ENCODE measurements around the gene SCAMP5.

Gene SCAMP5

GRCh38 chr15:74995182-74995778, at the start of gene SCAMP5:
Gene SCAMP5, plus strand, starts transcription at chr15:74995563. Its CDS starts 16,277 bp downstream, at chr15:75011840.
- Mint-ChIP-seq H3K27me3 (peaks cover 43% of the 10 kb centered on the region), H3K36me3 (ENCODE audit: low read depth) (peaks cover 1% of the 10 kb centered on the region), H3K27ac (no peak within 1 kb of the TSS), H3K4me1 (peaks cover 23% of the 10 kb centered on the region), H3K9me3 (no peaks in the 10 kb centered on the region), H3K4me3 (peak within 1 kb of the TSS; percentile 82)
- ATAC-seq (peak; percentile 95), DNase-seq (peak; percentile 93)

- DNase-seq (peak; percentile 80), ATAC-seq (peak; percentile 67)
- H3K9me3 Mint-ChIP-seq, result no peaks in the 10 kb centered on the region
- H3K27me3 Mint-ChIP-seq, result peaks cover 3% of the 10 kb centered on the region
- H3K4me1 Mint-ChIP-seq, result peaks cover 12% of the 10 kb centered on the region
- no peak overlapping the region for H3K4me3 Mint-ChIP-seq
- no peaks in the 10 kb centered on the region for H3K36me3 Mint-ChIP-seq (ENCODE audit: low read depth)
- no peak overlapping the region for H3K27ac Mint-ChIP-seq
These were observed 45.1 kb upstream of the SCAMP5 start for GRCh38 chr15:74950078-74950908.

DNA sequence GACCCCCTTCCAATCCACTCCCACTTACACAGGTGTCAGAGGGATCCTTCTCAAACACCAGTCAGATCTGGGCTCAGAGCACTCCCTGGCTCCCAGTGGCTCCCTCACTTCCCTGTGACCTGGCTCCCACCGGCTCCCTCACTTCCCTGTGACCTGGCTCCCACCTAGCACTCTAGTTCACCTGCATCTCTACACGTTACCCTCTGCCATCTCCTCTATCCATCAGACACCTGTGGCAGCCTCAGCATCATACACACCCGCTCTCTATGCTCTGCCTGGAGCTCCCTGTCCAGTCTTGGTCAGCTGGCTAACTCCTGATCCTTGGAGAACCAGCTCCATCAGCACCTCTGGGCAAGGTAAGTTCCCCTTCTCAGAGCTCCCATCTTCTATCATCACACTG, 44.4 kb upstream of the SCAMP5 start:
- no peak for ATAC-seq
- Mint-ChIP-seq H3K27ac (no peak overlapping the region), H3K4me1 (peaks cover 17% of the 10 kb centered on the region), H3K27me3 (peaks cover 3% of the 10 kb centered on the region), H3K36me3 (ENCODE audit: low read depth) (no peaks in the 10 kb centered on the region), H3K4me3 (no peak overlapping the region), H3K9me3 (no peaks in the 10 kb centered on the region)
- no peak for DNase-seq

- no peaks in the 10 kb centered on the region for H3K36me3 Mint-ChIP-seq (ENCODE audit: low read depth)
- no peak overlapping the region for H3K27ac Mint-ChIP-seq
- peaks cover 24% of the 10 kb centered on the region for H3K27me3 Mint-ChIP-seq
- ATAC-seq (no peak), DNase-seq (no peak)
- H3K4me1 Mint-ChIP-seq, result peaks cover 40% of the 10 kb centered on the region
- H3K9me3 Mint-ChIP-seq, result no peaks in the 10 kb centered on the region
- peak overlapping the region; percentile 74 for H3K4me3 Mint-ChIP-seq
These were observed 40.8 kb upstream of the SCAMP5 start for GRCh38 chr15:74954515-74954914.

DNA sequence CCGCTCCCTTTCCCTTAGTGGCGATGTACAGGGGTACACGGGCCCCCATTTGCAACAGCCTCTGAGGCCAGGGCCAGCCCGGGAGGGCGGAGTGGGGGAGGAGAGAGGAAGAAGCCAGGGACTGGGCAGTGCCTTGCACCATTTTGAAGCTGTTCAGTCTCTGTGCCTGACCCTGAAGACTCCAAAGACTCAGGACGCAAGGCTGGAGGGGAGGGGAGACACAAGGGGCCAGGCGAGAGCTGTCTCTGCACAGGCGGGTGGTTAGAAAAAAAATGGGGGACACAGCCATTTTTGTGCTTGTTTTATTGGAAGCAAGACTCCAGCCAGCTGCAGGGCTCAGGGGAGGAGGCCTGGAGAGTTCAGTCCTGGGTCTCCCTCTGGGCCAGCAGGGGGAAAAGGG, 40.3 kb upstream of the SCAMP5 start:
- H3K36me3 Mint-ChIP-seq (ENCODE audit: low read depth), result no peaks in the 10 kb centered on the region
- DNase-seq (no peak), ATAC-seq (no peak)
- H3K27ac Mint-ChIP-seq, result no peak overlapping the region
- H3K27me3 Mint-ChIP-seq, result peaks cover 29% of the 10 kb centered on the region
- H3K9me3 Mint-ChIP-seq, result no peaks in the 10 kb centered on the region
- peak overlapping the region; percentile 74 for H3K4me3 Mint-ChIP-seq
- peaks cover 45% of the 10 kb centered on the region for H3K4me1 Mint-ChIP-seq

- Mint-ChIP-seq H3K9me3 (no peaks in the 10 kb centered on the region), H3K4me3 (peak overlapping the region; percentile 74), H3K4me1 (peaks cover 52% of the 10 kb centered on the region), H3K27ac (no peak overlapping the region), H3K36me3 (ENCODE audit: low read depth) (no peaks in the 10 kb centered on the region), H3K27me3 (peaks cover 31% of the 10 kb centered on the region)
- DNase-seq (peak; percentile 76), ATAC-seq (peak; percentile 15)
These were observed 39.3 kb upstream of the SCAMP5 start for GRCh38 chr15:74955796-74956647.

DNA sequence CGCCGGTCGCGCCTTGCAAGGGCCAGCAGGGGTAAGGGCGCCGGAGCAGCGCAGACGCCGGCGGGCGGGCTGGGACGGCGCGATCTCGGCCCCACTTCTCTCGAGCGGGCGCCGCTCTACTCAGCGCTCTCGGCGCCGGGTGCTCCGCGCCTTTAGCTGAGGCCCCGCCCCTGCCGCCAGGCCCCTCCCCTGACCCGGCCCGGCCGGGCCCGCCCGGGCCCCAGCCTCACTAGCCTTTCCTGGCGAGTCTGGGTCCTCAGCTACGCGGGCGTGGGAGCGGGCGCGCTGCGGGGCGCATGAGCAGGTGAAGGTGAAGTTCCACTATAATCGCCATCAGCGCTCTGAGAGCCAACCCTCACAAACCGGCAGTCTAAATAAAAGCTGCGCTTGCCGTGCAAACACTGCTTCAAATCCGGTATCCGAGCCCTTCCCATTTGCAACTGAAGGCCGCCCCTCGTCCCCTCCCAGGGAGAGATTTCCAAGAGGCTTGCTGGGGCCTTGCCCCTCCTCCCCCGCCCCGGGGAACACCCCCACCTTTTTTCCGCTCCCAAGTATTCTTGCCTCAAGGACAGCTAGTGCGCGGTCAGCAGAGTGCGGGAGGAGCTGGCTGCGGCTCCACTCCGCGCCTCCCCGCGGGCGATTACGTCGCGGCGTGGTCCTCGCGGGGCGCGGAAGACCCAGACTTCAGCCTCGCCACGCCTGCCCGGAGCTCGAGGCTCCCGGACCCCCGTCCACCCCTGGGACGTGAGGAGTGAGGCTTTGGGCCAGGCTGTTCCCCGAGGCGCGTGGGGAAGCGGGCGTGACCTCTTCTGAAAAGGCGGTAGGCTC, 38.5 kb upstream of the SCAMP5 start, which contains the start of gene RPP25:
RPP25 (minus strand) TSS at position 125 of the 828 bp plus-strand sequence. CDS start 189 bp downstream, outside the sequence.
- peaks cover 59% of the 10 kb centered on the region for H3K4me1 Mint-ChIP-seq
- peak within 1 kb of the TSS; percentile 74 for H3K4me3 Mint-ChIP-seq
- ATAC-seq (peak; percentile 77), DNase-seq (peak; percentile 82)
- H3K9me3 Mint-ChIP-seq, result no peaks in the 10 kb centered on the region
- H3K27me3 Mint-ChIP-seq, result peaks cover 36% of the 10 kb centered on the region
- no peak within 1 kb of the TSS for H3K27ac Mint-ChIP-seq
- H3K36me3 Mint-ChIP-seq (ENCODE audit: low read depth), result no peaks in the 10 kb centered on the region

DNA sequence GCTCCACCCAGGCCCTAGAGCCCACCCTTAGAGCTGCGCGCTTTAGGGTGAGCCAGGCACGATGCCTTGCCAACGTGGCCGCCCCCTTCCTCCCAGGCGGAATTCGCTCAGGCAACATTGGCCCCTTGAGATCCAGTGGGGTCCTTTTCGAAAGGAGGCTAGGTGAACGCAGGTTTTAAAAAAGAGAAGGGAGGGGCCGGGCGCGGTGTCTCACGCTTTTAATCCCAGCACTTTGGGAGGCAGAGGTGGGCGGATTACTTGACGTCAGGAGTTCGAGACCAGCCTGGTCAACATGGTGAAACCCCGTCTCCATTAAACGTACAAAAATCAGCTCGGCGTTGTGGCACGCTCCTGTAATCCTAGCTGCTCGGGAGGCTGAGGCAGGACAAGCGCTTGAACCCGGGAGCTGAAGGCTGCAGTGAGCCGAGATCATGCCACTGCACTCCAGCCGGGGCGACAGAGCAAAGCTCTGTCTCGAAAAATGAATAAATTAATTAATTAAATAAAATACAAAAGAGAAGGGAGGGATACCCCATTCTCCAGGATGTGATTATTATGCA, 37.8 kb upstream of the SCAMP5 start:
- no peak overlapping the region for H3K27ac Mint-ChIP-seq
- ATAC-seq (no peak), DNase-seq (no peak)
- peaks cover 59% of the 10 kb centered on the region for H3K4me1 Mint-ChIP-seq
- H3K4me3 Mint-ChIP-seq, result peak overlapping the region; percentile 69
- no peaks in the 10 kb centered on the region for H3K9me3 Mint-ChIP-seq
- H3K36me3 Mint-ChIP-seq (ENCODE audit: low read depth), result no peaks in the 10 kb centered on the region
- peaks cover 40% of the 10 kb centered on the region for H3K27me3 Mint-ChIP-seq

GRCh38 chr15:74958320-74958907, 36.9 kb upstream of the SCAMP5 start:
- H3K27ac Mint-ChIP-seq, result no peak overlapping the region
- H3K9me3 Mint-ChIP-seq, result no peaks in the 10 kb centered on the region
- H3K27me3 Mint-ChIP-seq, result peaks cover 49% of the 10 kb centered on the region
- H3K4me1 Mint-ChIP-seq, result peaks cover 59% of the 10 kb centered on the region
- ATAC-seq (no peak), DNase-seq (no peak)
- H3K4me3 Mint-ChIP-seq, result no peak overlapping the region
- no peaks in the 10 kb centered on the region for H3K36me3 Mint-ChIP-seq (ENCODE audit: low read depth)

GRCh38 chr15:74958908-74959585, 36.3 kb upstream of the SCAMP5 start:
- H3K36me3 Mint-ChIP-seq (ENCODE audit: low read depth), result no peaks in the 10 kb centered on the region
- H3K27me3 Mint-ChIP-seq, result peaks cover 51% of the 10 kb centered on the region
- ATAC-seq (no peak), DNase-seq (no peak)
- peak overlapping the region; percentile 37 for H3K4me3 Mint-ChIP-seq
- no peaks in the 10 kb centered on the region for H3K9me3 Mint-ChIP-seq
- H3K4me1 Mint-ChIP-seq, result peaks cover 59% of the 10 kb centered on the region
- H3K27ac Mint-ChIP-seq, result no peak overlapping the region

GRCh38 chr15:74959586-74959939, 35.8 kb upstream of the SCAMP5 start:
- no peak for ATAC-seq
- Mint-ChIP-seq H3K4me3 (no peak overlapping the region), H3K9me3 (no peaks in the 10 kb centered on the region), H3K36me3 (ENCODE audit: low read depth) (no peaks in the 10 kb centered on the region), H3K27ac (no peak overlapping the region), H3K27me3 (peaks cover 53% of the 10 kb centered on the region), H3K4me1 (peaks cover 54% of the 10 kb centered on the region)
- DNase-seq, result no peak

GRCh38 chr15:74960286-74960685, 35.1 kb upstream of the SCAMP5 start:
- H3K4me3 Mint-ChIP-seq, result peak overlapping the region; percentile 36
- H3K4me1 Mint-ChIP-seq, result peaks cover 50% of the 10 kb centered on the region
- H3K27me3 Mint-ChIP-seq, result peaks cover 53% of the 10 kb centered on the region
- no peak for ATAC-seq
- no peaks in the 10 kb centered on the region for H3K36me3 Mint-ChIP-seq (ENCODE audit: low read depth)
- DNase-seq, result no peak
- H3K27ac Mint-ChIP-seq, result peak overlapping the region; percentile 60
- H3K9me3 Mint-ChIP-seq, result no peaks in the 10 kb centered on the region

Measured in activated naive CD8-positive, alpha-beta T cell treated with anti-CD3 and anti-CD28 coated beads, Interleukin-2, amount 50 U/mL, for 24 hours (primary cell).